GM23338 (cell line): ENCODE measurements around the gene NTRK3. TPM values are rescaled to one million over a fixed set of nuclear protein-coding genes. Genes with fewer than 3 reads are reported as not detected.

Source experiments
- ATAC-seq: fragments of 200-7000 bp; cut with Tn5 transposase; 3 replicates; pipeline ENCODE4 v1.9.1; 2020
- DNase-seq: peaks from one replicate; pipeline ENCODE4 v3.0.0-alpha.2; 2015; ENCODE audit warnings: low spot score
- H2AFZ ChIP-seq: fragments of 200-600 bp; sonication (generic); 2 replicates; pipeline ENCODE4 v1.8.0; 2016; ENCODE audit warnings: antibody characterized with exemption, mild to moderate bottlenecking, moderate library complexity
- H3F3A ChIP-seq: fragments of 200-600 bp; sonication (generic); replicated peaks from 2 replicates; pipeline ENCODE4 v1.8.0; 2017; ENCODE audit warnings: antibody characterized with exemption, mixed run types, low read depth
- H3K27ac ChIP-seq: fragments of 200-600 bp; sonication (generic); 2 replicates; pipeline ENCODE4 v1.6.1; 2016; ENCODE audit warnings: low read depth
- H3K27me3 ChIP-seq: fragments of 200-600 bp; sonication (generic); 2 replicates; pipeline ENCODE4 v1.8.0; 2016; ENCODE audit warnings: mild to moderate bottlenecking, mixed run types, moderate library complexity; ENCODE audit not compliant: insufficient read depth
- H3K36me3 ChIP-seq: fragments of 200-600 bp; sonication (generic); 2 replicates; pipeline ENCODE4 v1.8.0; 2016; ENCODE audit warnings: mild to moderate bottlenecking; ENCODE audit not compliant: insufficient read depth
- H3K4me1 ChIP-seq: fragments of 200-600 bp; sonication (generic); 2 replicates; pipeline ENCODE4 v1.8.0; 2016; ENCODE audit warnings: mild to moderate bottlenecking, moderate library complexity; ENCODE audit not compliant: insufficient read depth
- H3K4me2 ChIP-seq: fragments of 200-600 bp; sonication (generic); 2 replicates; pipeline ENCODE4 v1.7.1; 2017; ENCODE audit warnings: mixed run types
- H3K4me3 ChIP-seq: fragments of 200-600 bp; sonication (generic); 2 replicates; pipeline ENCODE4 v1.6.1; 2016; ENCODE audit warnings: mixed run types
- H3K79me2 ChIP-seq: fragments of 200-600 bp; sonication (generic); replicated peaks from 2 replicates; pipeline ENCODE4 v1.8.0; 2017; ENCODE audit warnings: mild to moderate bottlenecking; ENCODE audit not compliant: insufficient read depth
- H3K9me2 ChIP-seq: fragments of 200-600 bp; sonication (generic); 2 replicates; pipeline ENCODE4 v1.8.0; 2017; ENCODE audit not compliant: insufficient read depth
- H4K20me1 ChIP-seq: fragments of 200-600 bp; sonication (generic); replicated peaks from 2 replicates; pipeline ENCODE4 v1.8.0; 2017; ENCODE audit warnings: mild to moderate bottlenecking; ENCODE audit not compliant: insufficient read depth
- H3K27ac Mint-ChIP-seq: 2 replicates; pipeline ENCODE4 v1.8.0; 2020; ENCODE audit warnings: inconsistent platforms, mild to moderate bottlenecking, moderate library complexity, mixed read lengths
- H3K27me3 Mint-ChIP-seq: 3 replicates; pipeline ENCODE4 v1.8.0; 2022; ENCODE audit warnings: low read depth, mild to moderate bottlenecking, moderate library complexity, mixed read lengths, inconsistent platforms; ENCODE audit not compliant: insufficient read depth, poor library complexity
- H3K36me3 Mint-ChIP-seq: 3 replicates; pipeline ENCODE4 v1.8.0; 2021; ENCODE audit warnings: low read depth, mild to moderate bottlenecking, inconsistent platforms, moderate library complexity, mixed read lengths
- H3K4me1 Mint-ChIP-seq: 3 replicates; pipeline ENCODE4 v1.8.0; 2020; ENCODE audit warnings: mild to moderate bottlenecking, inconsistent platforms, mixed read lengths
- H3K4me3 Mint-ChIP-seq: 3 replicates; pipeline ENCODE4 v1.8.0; 2021; ENCODE audit warnings: moderate library complexity, mild to moderate bottlenecking, inconsistent platforms, mixed read lengths
- H3K9me3 Mint-ChIP-seq: 3 replicates; pipeline ENCODE4 v1.8.0; 2020; ENCODE audit warnings: moderate library complexity, mild to moderate bottlenecking, inconsistent platforms, mixed read lengths
- CREB1 ChIP-seq: fragments of 250-450 bp; sonication (Bioruptor Pico); IDR thresholded peaks from 2 replicates; pipeline ENCODE4 v1.5.0; 2020; ENCODE audit warnings: low read depth, mild to moderate bottlenecking, moderate library complexity
- EZH2 ChIP-seq: fragments of 200-600 bp; sonication (generic); IDR thresholded peaks from one replicate; pipeline ENCODE4 v1.8.0; 2017; ENCODE audit warnings: antibody characterized with exemption, mild to moderate bottlenecking, low read depth; ENCODE audit not compliant: unreplicated experiment
- EZH2phosphoT487 ChIP-seq: fragments of 200-600 bp; sonication (generic); IDR thresholded peaks from one replicate; pipeline ENCODE4 v1.8.1; 2018; ENCODE audit warnings: antibody characterized with exemption; ENCODE audit not compliant: unreplicated experiment
- JUNB ChIP-seq: IDR thresholded peaks from one replicate; pipeline ENCODE4 v1.6.1; 2016; ENCODE audit warnings: antibody characterized with exemption; ENCODE audit not compliant: unreplicated experiment
- NANOG ChIP-seq: IDR thresholded peaks from 2 replicates; pipeline ENCODE4 v1.6.1; 2016; ENCODE audit warnings: antibody characterized with exemption, borderline replicate concordance
- POLR2AphosphoS5 ChIP-seq: IDR thresholded peaks from 2 replicates; pipeline ENCODE4 v1.6.1; 2016; ENCODE audit warnings: antibody characterized with exemption, low read depth
- STAT1 ChIP-seq: IDR thresholded peaks from one replicate; pipeline ENCODE4 v1.6.1; 2016; ENCODE audit warnings: antibody characterized with exemption; ENCODE audit not compliant: unreplicated experiment
- ZNF114 ChIP-seq: fragments of 250-450 bp; sonication (Bioruptor Pico); IDR thresholded peaks from 2 replicates; pipeline ENCODE4 v1.5.0; 2020; ENCODE audit warnings: mild to moderate bottlenecking, moderate library complexity
- ZNF331 ChIP-seq: fragments of 250-450 bp; sonication (Bioruptor Pico); IDR thresholded peaks from 2 replicates; pipeline ENCODE4 v1.5.0; 2020; ENCODE audit warnings: low read depth, mild to moderate bottlenecking, moderate library complexity
- polyA plus RNA-seq: library from polyadenylated mRNA; unstranded; fragments of >200 nt; fragmentation: Nextera tagmentation; extraction: Ambion mirVana; gene quantifications from 2 replicates; pipeline ENCODE4 v1.2.1, GENCODE V29; 2016
- total RNA-seq: library from RNA; depleted of rRNA; stranded (reverse); fragments of >200 nt; shearing (Covaris generic); gene quantifications from 2 replicates; pipeline ENCODE4 v1.2.3, GENCODE V29; 2014
- TF ChIP-seq, protein P1 (sequence below): IDR thresholded peaks from one replicate; pipeline ENCODE4 v1.6.1; 2018; ENCODE audit warnings: antibody characterized with exemption; ENCODE audit not compliant: unreplicated experiment
- TF ChIP-seq, protein P2 (sequence below): IDR thresholded peaks from 2 replicates; pipeline ENCODE4 v1.6.1; 2016; ENCODE audit warnings: antibody characterized with exemption
- TF ChIP-seq, protein P3 (sequence below), 2 experiments: fragments of 200-600 bp in 1 of 2; sonication (generic) in 1 of 2; conservative IDR thresholded peaks; 2 replicates each; pipeline versions ENCODE4 v1.5.1 to v1.6.1; 2016 to 2017; ENCODE audit warnings: antibody characterized with exemption in 2 of 2, low read depth in 2 of 2, mild to moderate bottlenecking in 2 of 2, moderate library complexity in 1 of 2

Gene NTRK3
- total and polyA plus RNA-seq, 2 experiments from 2014 or later: 3.1 to 5.3 TPM

DNA sequence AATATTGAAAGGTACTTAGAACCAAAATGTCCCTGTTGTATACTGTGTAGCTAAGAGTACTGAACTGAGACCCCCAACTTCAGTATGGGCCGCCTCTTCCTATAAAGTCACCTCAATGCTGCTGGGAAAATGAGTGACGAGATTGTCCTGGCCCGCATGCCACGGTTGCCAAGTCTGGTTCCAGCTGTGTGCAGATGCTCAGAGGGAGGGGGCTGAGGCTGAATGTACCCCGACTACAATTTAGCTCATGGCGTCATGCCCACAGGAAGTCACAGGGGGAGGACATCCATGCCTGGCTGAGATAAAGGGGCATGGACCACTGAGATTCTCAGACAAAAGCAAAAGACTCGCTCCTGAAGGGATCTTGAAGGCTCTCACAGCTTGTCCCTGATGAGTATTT is 271.1 kb downstream of the NTRK3 start:
- TF ChIP-seq ZNF114 (no peak), EZH2phosphoT487 (no peak), EZH2 (no peak), STAT1 (no peak), ZNF331 (no peak), CREB1 (no peak), JUNB (no peak)
- TF ChIP-seq, protein P1, sequence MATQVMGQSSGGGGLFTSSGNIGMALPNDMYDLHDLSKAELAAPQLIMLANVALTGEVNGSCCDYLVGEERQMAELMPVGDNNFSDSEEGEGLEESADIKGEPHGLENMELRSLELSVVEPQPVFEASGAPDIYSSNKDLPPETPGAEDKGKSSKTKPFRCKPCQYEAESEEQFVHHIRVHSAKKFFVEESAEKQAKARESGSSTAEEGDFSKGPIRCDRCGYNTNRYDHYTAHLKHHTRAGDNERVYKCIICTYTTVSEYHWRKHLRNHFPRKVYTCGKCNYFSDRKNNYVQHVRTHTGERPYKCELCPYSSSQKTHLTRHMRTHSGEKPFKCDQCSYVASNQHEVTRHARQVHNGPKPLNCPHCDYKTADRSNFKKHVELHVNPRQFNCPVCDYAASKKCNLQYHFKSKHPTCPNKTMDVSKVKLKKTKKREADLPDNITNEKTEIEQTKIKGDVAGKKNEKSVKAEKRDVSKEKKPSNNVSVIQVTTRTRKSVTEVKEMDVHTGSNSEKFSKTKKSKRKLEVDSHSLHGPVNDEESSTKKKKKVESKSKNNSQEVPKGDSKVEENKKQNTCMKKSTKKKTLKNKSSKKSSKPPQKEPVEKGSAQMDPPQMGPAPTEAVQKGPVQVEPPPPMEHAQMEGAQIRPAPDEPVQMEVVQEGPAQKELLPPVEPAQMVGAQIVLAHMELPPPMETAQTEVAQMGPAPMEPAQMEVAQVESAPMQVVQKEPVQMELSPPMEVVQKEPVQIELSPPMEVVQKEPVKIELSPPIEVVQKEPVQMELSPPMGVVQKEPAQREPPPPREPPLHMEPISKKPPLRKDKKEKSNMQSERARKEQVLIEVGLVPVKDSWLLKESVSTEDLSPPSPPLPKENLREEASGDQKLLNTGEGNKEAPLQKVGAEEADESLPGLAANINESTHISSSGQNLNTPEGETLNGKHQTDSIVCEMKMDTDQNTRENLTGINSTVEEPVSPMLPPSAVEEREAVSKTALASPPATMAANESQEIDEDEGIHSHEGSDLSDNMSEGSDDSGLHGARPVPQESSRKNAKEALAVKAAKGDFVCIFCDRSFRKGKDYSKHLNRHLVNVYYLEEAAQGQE: no peak
- TF ChIP-seq, protein P2, sequence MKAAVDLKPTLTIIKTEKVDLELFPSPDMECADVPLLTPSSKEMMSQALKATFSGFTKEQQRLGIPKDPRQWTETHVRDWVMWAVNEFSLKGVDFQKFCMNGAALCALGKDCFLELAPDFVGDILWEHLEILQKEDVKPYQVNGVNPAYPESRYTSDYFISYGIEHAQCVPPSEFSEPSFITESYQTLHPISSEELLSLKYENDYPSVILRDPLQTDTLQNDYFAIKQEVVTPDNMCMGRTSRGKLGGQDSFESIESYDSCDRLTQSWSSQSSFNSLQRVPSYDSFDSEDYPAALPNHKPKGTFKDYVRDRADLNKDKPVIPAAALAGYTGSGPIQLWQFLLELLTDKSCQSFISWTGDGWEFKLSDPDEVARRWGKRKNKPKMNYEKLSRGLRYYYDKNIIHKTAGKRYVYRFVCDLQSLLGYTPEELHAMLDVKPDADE: no peak
- Histone ChIP-seq H3K27me3 (no peaks in the 10 kb centered on the region), H3K4me2 (no peak overlapping the region), H4K20me1 (no peaks in the 10 kb centered on the region), H3K79me2 (no peaks in the 10 kb centered on the region), H3K4me1 (no peaks in the 10 kb centered on the region), H3K9me2 (0 out of 2 replicates have a peak, but pooled peaks cover 11% of the 10 kb centered on the region), H3K27ac (no peak overlapping the region), H2AFZ (no peak overlapping the region), H3K4me3 (no peak overlapping the region), H3K36me3 (no peaks in the 10 kb centered on the region), H3F3A (no peaks in the 10 kb centered on the region)
- Mint-ChIP-seq H3K4me1 (no peaks in the 10 kb centered on the region), H3K9me3 (no peaks in the 10 kb centered on the region), H3K36me3 (no peaks in the 10 kb centered on the region), H3K4me3 (no peak overlapping the region), H3K27me3 (peaks cover 8% of the 10 kb centered on the region), H3K27ac (no peak overlapping the region)
- no peak for ATAC-seq
- DNase-seq: no peak

DNA sequence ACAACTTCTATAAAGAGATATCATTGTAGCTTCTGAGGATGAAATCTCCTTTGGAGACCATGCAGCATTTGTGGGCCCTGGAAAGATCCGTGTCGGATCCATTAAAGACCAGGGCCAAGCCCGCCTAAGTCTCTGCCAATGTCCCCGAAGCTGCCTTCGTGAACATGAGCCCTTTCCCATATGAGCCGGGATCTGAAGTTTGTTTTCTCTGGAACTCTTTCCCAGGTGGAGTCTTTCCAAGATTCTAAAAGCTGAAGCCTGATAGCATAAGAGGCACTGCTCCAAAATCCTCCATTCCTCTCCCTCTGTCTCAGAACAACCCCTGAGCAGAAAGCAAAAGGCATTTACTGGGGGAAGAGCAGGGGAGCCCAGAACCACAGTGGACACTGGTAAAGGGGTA is 274.6 kb downstream of the NTRK3 start:
- no peaks in the 10 kb centered on the region for H4K20me1 ChIP-seq
- peaks cover 22% of the 10 kb centered on the region; the same call in 1 of the 2 replicates for H3K9me2 ChIP-seq
- H3K79me2 ChIP-seq: no peaks in the 10 kb centered on the region
- Mint-ChIP-seq H3K9me3 (no peaks in the 10 kb centered on the region), H3K27ac (no peak overlapping the region), H3K4me3 (no peak overlapping the region), H3K36me3 (no peaks in the 10 kb centered on the region), H3K27me3 (peaks cover 11% of the 10 kb centered on the region), H3K4me1 (no peaks in the 10 kb centered on the region)
- ATAC-seq: no peak
- no peaks in the 10 kb centered on the region for H3F3A ChIP-seq
- no peak overlapping the region for H3K27ac ChIP-seq
- no peaks in the 10 kb centered on the region for H3K4me1 ChIP-seq
- no peak for DNase-seq
- H3K4me2 ChIP-seq: no peak overlapping the region
- no peaks in the 10 kb centered on the region for H3K36me3 ChIP-seq
- no peak overlapping the region for H3K4me3 ChIP-seq
- no peaks in the 10 kb centered on the region for H3K27me3 ChIP-seq
- no peak overlapping the region for H2AFZ ChIP-seq
- TF ChIP-seq, protein P3, sequence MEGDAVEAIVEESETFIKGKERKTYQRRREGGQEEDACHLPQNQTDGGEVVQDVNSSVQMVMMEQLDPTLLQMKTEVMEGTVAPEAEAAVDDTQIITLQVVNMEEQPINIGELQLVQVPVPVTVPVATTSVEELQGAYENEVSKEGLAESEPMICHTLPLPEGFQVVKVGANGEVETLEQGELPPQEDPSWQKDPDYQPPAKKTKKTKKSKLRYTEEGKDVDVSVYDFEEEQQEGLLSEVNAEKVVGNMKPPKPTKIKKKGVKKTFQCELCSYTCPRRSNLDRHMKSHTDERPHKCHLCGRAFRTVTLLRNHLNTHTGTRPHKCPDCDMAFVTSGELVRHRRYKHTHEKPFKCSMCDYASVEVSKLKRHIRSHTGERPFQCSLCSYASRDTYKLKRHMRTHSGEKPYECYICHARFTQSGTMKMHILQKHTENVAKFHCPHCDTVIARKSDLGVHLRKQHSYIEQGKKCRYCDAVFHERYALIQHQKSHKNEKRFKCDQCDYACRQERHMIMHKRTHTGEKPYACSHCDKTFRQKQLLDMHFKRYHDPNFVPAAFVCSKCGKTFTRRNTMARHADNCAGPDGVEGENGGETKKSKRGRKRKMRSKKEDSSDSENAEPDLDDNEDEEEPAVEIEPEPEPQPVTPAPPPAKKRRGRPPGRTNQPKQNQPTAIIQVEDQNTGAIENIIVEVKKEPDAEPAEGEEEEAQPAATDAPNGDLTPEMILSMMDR (conservative IDR thresholded peaks at IDR 0.05; ENCODE audit: low read depth in 2 of 2): no peak
- TF ChIP-seq POLR2AphosphoS5: no peak
- no peak for TF ChIP-seq NANOG
